Endodermal cell (in vitro differentiated cells): ENCODE results near the gene ALOX5. TPM values are rescaled to one million over a fixed set of nuclear protein-coding genes. Genes with fewer than 3 reads are reported as not detected.
"Not testable (repeated sequence)": the region's sequence is repeated elsewhere in the genome, so short reads cannot be mapped to it uniquely, and the experiment has no call there.

ENCODE experiments used
- DNase-seq: peaks from one replicate; pipeline ENCODE4 v3.0.0-alpha.2; 2017
- H3K27ac ChIP-seq: 2 replicates; pipeline ENCODE4 v1.5.1; 2013; ENCODE audit warnings: mild to moderate bottlenecking, low read depth, low read length, moderate library complexity
- H3K27me3 ChIP-seq: 2 replicates; pipeline ENCODE4 v1.6.1; 2013; ENCODE audit warnings: mild to moderate bottlenecking, low read length, moderate library complexity; ENCODE audit not compliant: insufficient read depth, control insufficient read depth, poor library complexity, severe bottlenecking
- H3K36me3 ChIP-seq: 2 replicates; pipeline ENCODE4 v1.7.0; 2013; ENCODE audit warnings: mild to moderate bottlenecking, low read length, moderate library complexity; ENCODE audit not compliant: control insufficient read depth, insufficient read depth
- H3K4me1 ChIP-seq: one replicate; pipeline ENCODE4 v1.7.0; 2013; ENCODE audit warnings: low read length; ENCODE audit not compliant: control insufficient read depth, insufficient read depth
- H3K4me3 ChIP-seq: 2 replicates; pipeline ENCODE4 v1.5.1; 2013; ENCODE audit warnings: mild to moderate bottlenecking, low read length, moderate library complexity
- H3K9ac ChIP-seq: 2 replicates; pipeline ENCODE4 v1.6.1; 2013; ENCODE audit warnings: mild to moderate bottlenecking, low read length, moderate library complexity; ENCODE audit not compliant: poor library complexity, severe bottlenecking; ENCODE audit errors: extremely low read depth
- H3K9me3 ChIP-seq: 2 replicates; pipeline ENCODE4 v1.6.1; 2013; ENCODE audit warnings: mild to moderate bottlenecking, low read length, moderate library complexity; ENCODE audit not compliant: control insufficient read depth
- H3K27ac Mint-ChIP-seq: 2 replicates; pipeline ENCODE4 v1.8.0; 2020; ENCODE audit warnings: mixed read lengths
- H3K27me3 Mint-ChIP-seq: 2 replicates; pipeline ENCODE4 v1.8.0; 2021; ENCODE audit warnings: mild to moderate bottlenecking, mixed read lengths; ENCODE audit not compliant: insufficient read depth
- H3K36me3 Mint-ChIP-seq: 2 replicates; pipeline ENCODE4 v1.8.0; 2020; ENCODE audit warnings: low read depth, mixed read lengths
- H3K4me1 Mint-ChIP-seq: 2 replicates; pipeline ENCODE4 v1.8.0; 2020; ENCODE audit warnings: mixed read lengths
- H3K4me3 Mint-ChIP-seq: 2 replicates; pipeline ENCODE4 v1.8.0; 2020; ENCODE audit warnings: mild to moderate bottlenecking, moderate library complexity, mixed read lengths
- H3K9me3 Mint-ChIP-seq: 2 replicates; pipeline ENCODE4 v1.8.0; 2020; ENCODE audit warnings: mild to moderate bottlenecking, mixed read lengths
- WGBS, 2 experiments: methylation state at CpG; one replicate each; pipeline versions ENCODE4 v1.1.5 to v1.1.7; 2013; ENCODE audit warnings: missing lambda C conversion rate in 2 of 2, mixed read lengths in 1 of 2; ENCODE audit not compliant: insufficient coverage in 1 of 2, insufficient read length in 1 of 2; 5-methylcytosine and 5-hydroxymethylcytosine counted together
- total RNA-seq, 2 donors: library from RNA; stranded (reverse); fragmentation: NEBNext Ultra II Directional in 1 of 2; extraction: Animal tissue kit (Norgen Biotek cat#: 25700) in 1 of 2; gene quantifications; 2 replicates in 1 of 2; 3 replicates in 1 of 2; pipeline ENCODE4 v1.2.1, GENCODE V29; 2021
- TF ChIP-seq, protein P1 (sequence below): fragments of 200-600 bp; sonication (generic); conservative IDR thresholded peaks from 2 replicates; pipeline ENCODE4 v1.5.0; 2021; ENCODE audit warnings: antibody characterized with exemption, mild to moderate bottlenecking

The ALOX5 gene
- total RNA-seq, 2 donors from 2014 or later, result 0.31 to 1.1 TPM

DNA sequence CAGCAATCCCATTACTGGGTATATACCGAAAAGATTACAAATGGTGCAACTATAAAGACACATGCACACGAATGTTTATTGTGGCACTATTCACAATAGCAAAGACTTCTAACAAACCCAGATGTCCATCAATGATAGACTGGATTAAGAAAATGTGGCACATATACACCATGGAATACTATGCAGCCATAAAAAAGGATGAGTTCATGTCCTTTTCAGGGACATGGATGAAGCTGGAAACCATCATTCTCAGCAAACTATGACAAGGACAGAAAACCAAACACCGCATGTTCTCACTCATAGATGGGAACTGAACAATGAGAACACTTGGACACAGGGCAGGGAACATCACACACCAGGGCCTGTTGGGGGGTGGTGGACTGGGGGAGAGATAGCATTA is 6.4 kb upstream of the ALOX5 start:
- not testable (repeated sequence) for H3K36me3 ChIP-seq, H3K36me3 Mint-ChIP-seq, H3K27ac Mint-ChIP-seq, H3K4me1 Mint-ChIP-seq, H3K9ac ChIP-seq, H3K4me1 ChIP-seq, H3K9me3 ChIP-seq, DNase-seq, H3K4me3 ChIP-seq, H3K27ac ChIP-seq, H3K4me3 Mint-ChIP-seq
- Mint-ChIP-seq H3K9me3 (peaks cover 20% of the 10 kb centered on the region), H3K27me3 (peaks cover 62% of the 10 kb centered on the region)
- peaks cover 27% of the 10 kb centered on the region for H3K27me3 ChIP-seq
- whole genome bisulfite sequencing, 2 experiments, result 89 to 100% methylated on average over 1 to 3 of the region's 3 CpGs

DNA sequence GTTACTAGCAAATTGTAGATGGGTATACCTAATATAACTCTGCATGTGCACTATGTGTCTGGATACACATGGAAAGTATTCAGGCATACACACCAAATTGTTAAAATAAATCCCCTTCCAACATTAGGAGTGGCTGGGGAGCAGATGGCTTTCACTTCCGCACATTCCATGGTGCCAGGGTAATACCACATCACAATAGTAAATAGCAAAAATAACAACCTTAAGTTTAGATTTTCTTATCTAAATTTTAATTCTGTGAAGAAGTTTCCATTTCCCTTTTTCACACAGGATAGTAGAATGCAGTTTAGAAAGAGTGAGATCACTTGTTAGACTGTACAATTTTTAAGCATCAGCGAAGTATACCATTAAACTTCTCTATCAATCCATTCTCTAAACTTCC is 5.8 kb upstream of the ALOX5 start:
- Histone ChIP-seq H3K9ac (no peak overlapping the region), H3K4me1 (no peaks in the 10 kb centered on the region), H3K4me3 (no peak overlapping the region), H3K36me3 (no peaks in the 10 kb centered on the region), H3K27ac (no peak overlapping the region), H3K9me3 (no peaks in the 10 kb centered on the region), H3K27me3 (peaks cover 32% of the 10 kb centered on the region)
- Mint-ChIP-seq H3K36me3 (no peaks in the 10 kb centered on the region), H3K4me1 (no peaks in the 10 kb centered on the region), H3K27ac (no peak overlapping the region), H3K9me3 (peaks cover 17% of the 10 kb centered on the region), H3K4me3 (no peak overlapping the region), H3K27me3 (peaks cover 68% of the 10 kb centered on the region)
- TF ChIP-seq, protein P1, sequence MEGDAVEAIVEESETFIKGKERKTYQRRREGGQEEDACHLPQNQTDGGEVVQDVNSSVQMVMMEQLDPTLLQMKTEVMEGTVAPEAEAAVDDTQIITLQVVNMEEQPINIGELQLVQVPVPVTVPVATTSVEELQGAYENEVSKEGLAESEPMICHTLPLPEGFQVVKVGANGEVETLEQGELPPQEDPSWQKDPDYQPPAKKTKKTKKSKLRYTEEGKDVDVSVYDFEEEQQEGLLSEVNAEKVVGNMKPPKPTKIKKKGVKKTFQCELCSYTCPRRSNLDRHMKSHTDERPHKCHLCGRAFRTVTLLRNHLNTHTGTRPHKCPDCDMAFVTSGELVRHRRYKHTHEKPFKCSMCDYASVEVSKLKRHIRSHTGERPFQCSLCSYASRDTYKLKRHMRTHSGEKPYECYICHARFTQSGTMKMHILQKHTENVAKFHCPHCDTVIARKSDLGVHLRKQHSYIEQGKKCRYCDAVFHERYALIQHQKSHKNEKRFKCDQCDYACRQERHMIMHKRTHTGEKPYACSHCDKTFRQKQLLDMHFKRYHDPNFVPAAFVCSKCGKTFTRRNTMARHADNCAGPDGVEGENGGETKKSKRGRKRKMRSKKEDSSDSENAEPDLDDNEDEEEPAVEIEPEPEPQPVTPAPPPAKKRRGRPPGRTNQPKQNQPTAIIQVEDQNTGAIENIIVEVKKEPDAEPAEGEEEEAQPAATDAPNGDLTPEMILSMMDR, result no peak
- no peak for DNase-seq
- 87% methylated on average over 2 of the region's 2 CpGs; no CpG with 5 or more reads in 1 of the 2 experiments for WGBS, 2 experiments

DNA sequence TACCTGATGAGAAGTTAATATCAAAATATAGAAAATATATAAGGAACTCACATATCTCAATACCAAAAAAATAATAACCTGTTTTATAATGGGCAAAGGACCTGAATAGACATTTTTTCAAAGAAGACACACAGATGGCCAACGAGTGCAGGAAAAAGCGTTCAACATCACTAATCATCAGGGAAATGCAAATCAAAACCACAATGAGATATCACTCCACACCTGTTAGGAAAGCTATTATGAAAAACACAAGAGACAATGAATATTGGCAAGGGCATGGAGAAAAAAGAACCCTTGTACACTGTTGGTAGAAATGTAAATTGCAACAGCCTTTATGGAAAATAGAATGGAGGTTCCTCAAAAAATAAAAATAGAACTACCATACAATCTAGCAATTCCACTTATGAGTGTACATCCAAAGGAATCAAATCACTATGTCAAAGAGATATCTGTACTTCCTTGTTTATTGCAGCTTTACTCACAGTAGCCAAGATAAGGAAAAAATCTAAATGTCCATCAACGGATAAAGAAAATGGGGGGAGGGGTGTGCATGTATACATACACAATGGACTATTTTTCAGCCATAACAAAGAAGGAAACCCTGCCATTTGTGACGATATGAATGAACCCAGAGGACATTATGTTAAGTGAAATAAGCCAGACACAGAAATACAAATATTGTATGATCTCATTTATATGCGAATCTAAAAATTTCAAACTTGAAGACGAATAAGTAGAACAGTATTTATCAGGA is 3.6 kb upstream of the ALOX5 start:
- Mint-ChIP-seq H3K36me3 (no peaks in the 10 kb centered on the region), H3K27me3 (peaks cover 83% of the 10 kb centered on the region)
- WGBS, 2 experiments, result 86 to 100% methylated on average over 2 to 5 of the region's 6 CpGs

More for the DNA sequence above, 3.6 kb upstream of the ALOX5 start:
- no peak overlapping the region for H3K4me3 ChIP-seq
- no peak overlapping the region for H3K27ac ChIP-seq
- TF ChIP-seq, protein P1, result no peak
- no peaks in the 10 kb centered on the region for H3K4me1 ChIP-seq
- no peak overlapping the region for H3K27ac Mint-ChIP-seq
- DNase-seq, result no peak
- H3K9me3 Mint-ChIP-seq, result peaks cover 3% of the 10 kb centered on the region
- no peak overlapping the region for H3K9ac ChIP-seq
- no peaks in the 10 kb centered on the region for H3K36me3 ChIP-seq
- no peak overlapping the region for H3K4me3 Mint-ChIP-seq
- no peaks in the 10 kb centered on the region for H3K9me3 ChIP-seq
- no peaks in the 10 kb centered on the region for H3K4me1 Mint-ChIP-seq
- peaks cover 53% of the 10 kb centered on the region for H3K27me3 ChIP-seq
